ENCODE data around the gene ERI2. TPM values are rescaled to one million over a fixed set of nuclear protein-coding genes. Genes with fewer than 3 reads are reported as not detected.
"Not testable (repeated sequence)": the region's sequence is repeated elsewhere in the genome, so short reads cannot be mapped to it uniquely, and the experiment has no call there.

The ERI2 gene
- total RNA-seq, 1 donor from 2014 or later: 15.5 TPM

GRCh38 chr16:20767577-20767976, 38.7 kb downstream of the ERI2 start:
- intact Hi-C loops (cut with micrococcal nuclease): no loop called here

- intact Hi-C loops (cut with micrococcal nuclease): no loop called here
Observed at GRCh38 chr16:20766294-20766693, 40.0 kb downstream of the ERI2 start.

- intact Hi-C loops (cut with micrococcal nuclease): no loop called here
Observed at GRCh38 chr16:20765732-20766131, 40.5 kb downstream of the ERI2 start.

- intact Hi-C loops (cut with micrococcal nuclease): loop anchor here (5.0 kb wide), 1 partner anchor 738 kb away; no protein-coding TSS in a partner anchor
Observed at GRCh38 chr16:20764448-20764847, 41.8 kb downstream of the ERI2 start.

- intact Hi-C loops (cut with micrococcal nuclease): loop anchor here (1.0 to 5.0 kb wide), 4 partner anchors 22 to 739 kb away; partner anchors contain the start of genes DCUN1D3, ERI2, LYRM1 and REXO5
Observed at GRCh38 chr16:20763461-20764232, 42.6 kb downstream of the ERI2 start, which contains the start of gene ACSM3. ACSM3 (plus strand) TSS chr16:20764014; CDS start chr16:20770035, 6,021 bp downstream.

- intact Hi-C loops (cut with micrococcal nuclease): loop anchor here (1.0 to 5.0 kb wide), 4 partner anchors 21 to 740 kb away; partner anchors contain the start of genes DCUN1D3, ERI2, LYRM1 and REXO5
Observed at GRCh38 chr16:20762404-20763123, 43.7 kb downstream of the ERI2 start.

- intact Hi-C loops (cut with micrococcal nuclease): loop anchor here (5.0 kb wide), 1 partner anchor 741 kb away; no protein-coding TSS in a partner anchor
Observed at GRCh38 chr16:20761175-20761574, 45.1 kb downstream of the ERI2 start.

GRCh38 chr16:20760346-20760745, 45.9 kb downstream of the ERI2 start:
- intact Hi-C loops (cut with micrococcal nuclease): loop anchor here (5.0 kb wide), 1 partner anchor 742 kb away; no protein-coding TSS in a partner anchor

- intact Hi-C loops (cut with micrococcal nuclease): not testable (repeated sequence)
Observed at GRCh38 chr16:20755799-20756198, 50.5 kb downstream of the ERI2 start.

GRCh38 chr16:20755238-20755637, 51.0 kb downstream of the ERI2 start:
- intact Hi-C loops (cut with micrococcal nuclease): no loop called here

- intact Hi-C loops (cut with micrococcal nuclease): no loop called here
Observed at GRCh38 chr16:20753727-20754126, 52.5 kb downstream of the ERI2 start.

- intact Hi-C loops (cut with micrococcal nuclease): no loop called here
Observed at GRCh38 chr16:20750558-20750957, 55.7 kb downstream of the ERI2 start.

GRCh38 chr16:20749474-20749873, 56.8 kb downstream of the ERI2 start:
- intact Hi-C loops (cut with micrococcal nuclease): no loop called here

GRCh38 chr16:20747030-20747816, 59.0 kb downstream of the ERI2 start:
- intact Hi-C loops (cut with micrococcal nuclease): no loop called here

GRCh38 chr16:20746461-20746860, 59.8 kb downstream of the ERI2 start:
- intact Hi-C loops (cut with micrococcal nuclease): no loop called here

Other genes starting within 250 kb of the ERI2 start
- not detected in 2 replicates for gene ACSM2B, start 230.1 kb downstream of the ERI2 start, total RNA-seq
- gene ACSM1, start 108.8 kb downstream of the ERI2 start, total RNA-seq: not detected in 2 replicates
- 42.5 and 43.3 TPM in 2 replicates for gene THUMPD1, start 64.7 kb downstream of the ERI2 start, total RNA-seq
- 0.78 and 2.1 TPM in 2 replicates for gene ACSM3, start 42.5 kb downstream of the ERI2 start, total RNA-seq
- 10.0 and 10.2 TPM in 2 replicates for gene REXO5, start 55 bp upstream of the ERI2 start, total RNA-seq
- 19.7 TPM in 2 replicates for gene DCUN1D3, start 93.9 kb upstream of the ERI2 start, total RNA-seq
- 25.5 and 26.7 TPM in 2 replicates for gene LYRM1, start 94.3 kb upstream of the ERI2 start, total RNA-seq